ENCODE results near the gene DPEP1.
"Not testable (repeated sequence)": the region's sequence is repeated elsewhere in the genome, so short reads cannot be mapped to it uniquely, and the experiment has no call there.

The DPEP1 gene

DNA sequence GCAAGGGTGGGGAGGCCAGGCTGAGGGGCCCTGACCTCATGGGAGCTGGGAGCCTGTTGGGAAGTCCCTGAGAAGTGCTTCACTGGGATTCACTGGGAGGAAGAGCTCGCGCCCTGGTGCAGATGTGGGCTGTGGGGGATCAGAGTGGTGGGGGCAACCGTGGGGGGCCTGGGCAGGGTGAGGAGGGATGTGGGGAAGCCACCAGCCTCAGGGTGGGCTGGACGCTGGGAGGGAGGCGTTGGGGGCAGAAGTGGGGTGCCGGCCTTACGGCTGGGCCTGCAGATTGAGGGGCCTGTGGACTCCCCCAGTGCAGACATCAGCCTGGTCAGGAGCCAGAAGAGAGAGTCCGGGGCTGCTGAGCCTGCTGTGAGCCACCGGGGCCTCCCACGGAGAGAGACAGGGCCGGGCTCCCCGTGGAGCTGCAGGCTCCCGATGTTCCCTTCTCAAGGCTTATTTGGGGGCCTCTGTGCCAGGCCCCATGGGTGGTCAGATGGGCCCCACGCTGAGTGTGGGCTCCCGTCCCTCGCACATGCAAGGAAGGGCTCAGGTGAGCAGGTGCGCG, 7.8 kb downstream of the DPEP1 start:
- DNase-seq = no peak

DNA sequence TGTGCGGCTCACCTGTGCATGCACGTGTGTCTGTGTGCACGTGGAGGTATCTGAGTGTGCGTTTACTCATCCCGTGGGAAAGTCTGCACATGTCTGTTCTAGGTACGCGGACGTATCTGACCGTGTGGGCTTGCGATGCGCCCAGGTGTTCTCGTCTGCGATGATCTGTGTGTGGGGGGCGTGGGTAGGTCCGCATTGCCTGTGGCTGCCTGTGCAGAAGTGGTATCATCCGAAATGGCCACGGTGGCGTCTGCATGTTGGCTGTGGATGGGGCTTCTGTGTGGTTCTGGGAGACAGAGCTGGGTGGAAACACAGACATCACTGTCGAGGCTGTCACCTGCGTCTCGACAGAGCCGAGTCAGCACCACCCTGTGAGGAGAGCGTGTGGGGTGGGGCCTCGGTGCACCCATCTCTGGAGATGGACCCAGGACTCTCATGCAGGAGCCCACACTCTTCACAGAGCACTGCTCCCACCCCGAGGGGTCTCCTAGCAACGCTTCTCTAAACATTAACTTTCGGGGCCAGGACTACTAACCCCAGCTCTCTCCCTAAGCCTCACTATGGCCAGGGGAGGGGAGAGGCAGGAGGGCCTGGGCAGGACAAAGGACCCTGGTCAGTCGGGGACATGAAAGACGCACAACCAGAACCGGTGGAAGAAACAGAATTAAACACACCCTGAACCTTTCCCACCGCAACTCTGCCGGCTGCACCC, 8.4 kb downstream of the DPEP1 start:
- DNase-seq = no peak

DNA sequence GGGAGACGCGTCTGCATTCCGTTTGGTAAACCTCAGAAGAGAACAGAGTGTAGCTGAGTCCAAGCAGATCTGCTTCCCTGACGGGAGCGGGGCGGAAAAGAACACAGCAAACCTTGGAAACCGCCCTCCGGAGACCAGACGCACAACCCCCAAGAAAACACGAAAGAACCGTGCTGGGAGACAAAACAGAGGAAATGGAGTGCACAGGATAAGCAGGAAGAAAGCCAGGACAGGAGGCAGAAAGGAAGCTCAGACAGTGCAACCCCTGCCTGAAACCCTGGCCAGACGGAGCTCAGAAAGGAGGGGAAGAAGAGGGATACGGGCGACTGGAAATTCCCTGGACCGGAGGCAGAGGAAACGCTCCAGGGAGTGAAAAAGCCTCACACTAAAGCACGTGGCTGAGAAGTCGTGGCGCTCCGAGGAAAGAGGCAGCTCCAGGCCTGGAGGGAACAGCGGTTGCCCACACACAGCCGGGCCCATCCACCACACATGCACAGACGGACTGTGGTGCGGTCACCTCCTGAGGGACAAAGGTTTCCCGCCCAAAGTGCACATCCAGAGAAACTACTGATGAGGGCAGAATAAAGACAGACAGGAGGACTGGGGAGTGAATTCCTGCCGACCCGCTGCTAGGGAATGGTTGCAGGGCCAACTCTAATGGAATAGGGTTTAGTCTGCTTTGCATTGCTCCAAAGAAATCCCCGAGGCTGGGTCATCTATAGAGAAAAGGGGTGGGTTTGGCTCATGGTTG, 10.2 kb downstream of the DPEP1 start:
- DNase-seq = no peak

DNA sequence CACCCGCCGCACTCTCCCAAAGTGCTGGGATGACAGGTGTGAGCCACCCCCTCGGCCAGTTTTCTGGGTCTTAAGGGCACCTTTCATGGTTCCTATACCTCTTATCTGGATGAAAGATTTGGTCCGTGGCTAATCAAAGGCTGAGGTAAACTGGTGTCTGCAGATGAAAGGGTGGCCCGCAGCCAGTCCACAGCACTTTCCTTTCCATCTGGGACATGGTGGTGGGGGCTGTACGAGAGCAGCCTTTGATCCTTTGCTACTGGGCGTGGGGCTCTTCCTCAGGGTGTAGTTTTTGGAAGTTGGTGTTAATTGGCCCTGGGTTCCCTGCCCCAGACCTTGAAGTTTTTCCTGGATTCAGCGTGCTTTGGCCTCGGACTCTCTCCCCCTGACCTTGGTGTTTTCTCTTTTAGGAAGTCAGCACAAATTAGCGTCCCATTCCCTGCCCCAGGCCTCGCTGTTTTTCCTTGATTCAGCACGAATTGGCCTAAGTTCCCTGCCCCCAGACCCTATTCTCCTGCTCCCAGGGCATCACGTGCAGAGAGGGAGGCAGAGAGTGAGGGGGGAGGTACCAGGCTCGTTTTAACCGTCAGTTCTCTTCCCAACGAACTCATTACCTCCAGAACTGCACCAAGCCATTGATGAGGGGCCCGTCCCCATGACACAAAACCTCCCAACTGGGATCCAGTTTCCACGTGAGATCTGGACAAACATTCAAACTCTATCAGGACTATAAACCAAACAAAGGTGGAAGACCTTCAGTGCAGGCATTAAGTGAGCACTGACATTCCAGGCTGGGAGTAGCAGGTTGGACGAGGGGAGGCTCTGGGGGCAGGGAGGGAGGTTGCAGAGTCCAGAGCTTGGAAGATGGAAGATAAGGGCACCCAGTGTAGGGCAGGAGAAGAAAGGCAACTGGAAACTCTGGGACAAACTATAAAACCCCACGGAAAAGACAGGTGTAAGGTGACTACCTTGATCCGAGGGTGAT, 11.6 kb downstream of the DPEP1 start:
- no peak for DNase-seq

DNA sequence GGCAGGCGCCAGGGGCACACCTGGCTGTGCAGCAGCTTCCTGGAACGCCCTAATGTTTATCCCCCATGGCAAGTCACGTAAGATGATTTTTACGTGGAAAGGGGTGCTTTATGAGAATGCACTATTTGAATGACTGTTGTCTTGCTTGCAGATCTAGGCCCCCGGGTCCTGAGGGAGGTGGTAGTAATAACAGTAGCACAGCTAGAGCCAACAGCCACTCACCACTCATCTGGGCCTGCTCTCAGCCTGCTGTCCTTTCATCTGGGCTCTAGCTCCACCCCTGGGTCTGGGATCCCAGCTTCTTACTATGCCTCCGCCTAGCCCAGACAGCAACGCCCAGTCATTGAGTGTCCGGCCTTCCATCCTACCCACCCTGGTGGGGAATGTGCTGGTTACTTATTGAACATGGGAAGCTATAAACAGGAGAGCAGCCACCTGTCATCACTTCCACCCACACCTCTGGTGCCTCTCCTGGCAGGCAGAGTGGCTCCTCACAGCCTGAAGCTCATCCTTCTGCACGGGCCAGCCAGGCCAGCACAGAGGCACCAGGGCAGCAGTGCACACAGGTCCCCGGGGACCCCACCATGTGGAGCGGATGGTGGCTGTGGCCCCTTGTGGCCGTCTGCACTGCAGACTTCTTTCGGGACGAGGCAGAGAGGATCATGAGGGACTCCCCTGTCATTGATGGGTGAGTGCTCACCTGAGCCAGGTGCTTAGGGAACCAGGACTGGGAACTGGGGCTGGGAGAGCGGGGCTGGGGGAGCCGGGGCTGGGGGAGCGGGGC, 16.6 kb downstream of the DPEP1 start:
- DNase-seq = peak; percentile 15

DNA sequence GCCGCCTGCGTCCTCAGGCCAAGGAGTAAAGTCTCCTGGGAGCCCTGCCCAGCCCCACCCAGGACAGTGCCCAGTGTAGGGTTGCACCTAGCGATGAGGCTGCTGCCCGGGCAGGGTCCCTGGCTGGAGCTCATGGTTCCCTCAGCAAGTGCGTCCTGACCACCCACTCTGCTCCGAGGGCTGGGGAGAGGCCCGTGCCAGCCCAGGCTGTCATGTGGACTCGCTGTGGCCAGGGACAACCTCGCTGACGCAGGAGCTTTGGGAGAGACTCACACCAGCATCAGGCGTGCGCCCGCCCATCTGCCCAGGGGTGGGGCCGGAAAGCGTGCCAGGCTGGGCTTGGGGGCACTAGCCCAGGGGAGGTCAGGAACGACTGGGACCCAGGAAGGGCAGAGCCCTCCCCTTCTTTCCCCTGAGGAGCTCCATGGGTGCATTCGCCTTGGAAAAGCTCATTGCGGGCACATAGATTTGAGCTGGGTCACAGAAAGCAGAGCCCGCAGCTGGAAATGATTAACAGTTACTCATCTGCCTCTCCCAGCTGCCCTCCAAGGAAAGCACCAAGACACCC, 19.7 kb downstream of the DPEP1 start:
- DNase-seq = no peak

DNA sequence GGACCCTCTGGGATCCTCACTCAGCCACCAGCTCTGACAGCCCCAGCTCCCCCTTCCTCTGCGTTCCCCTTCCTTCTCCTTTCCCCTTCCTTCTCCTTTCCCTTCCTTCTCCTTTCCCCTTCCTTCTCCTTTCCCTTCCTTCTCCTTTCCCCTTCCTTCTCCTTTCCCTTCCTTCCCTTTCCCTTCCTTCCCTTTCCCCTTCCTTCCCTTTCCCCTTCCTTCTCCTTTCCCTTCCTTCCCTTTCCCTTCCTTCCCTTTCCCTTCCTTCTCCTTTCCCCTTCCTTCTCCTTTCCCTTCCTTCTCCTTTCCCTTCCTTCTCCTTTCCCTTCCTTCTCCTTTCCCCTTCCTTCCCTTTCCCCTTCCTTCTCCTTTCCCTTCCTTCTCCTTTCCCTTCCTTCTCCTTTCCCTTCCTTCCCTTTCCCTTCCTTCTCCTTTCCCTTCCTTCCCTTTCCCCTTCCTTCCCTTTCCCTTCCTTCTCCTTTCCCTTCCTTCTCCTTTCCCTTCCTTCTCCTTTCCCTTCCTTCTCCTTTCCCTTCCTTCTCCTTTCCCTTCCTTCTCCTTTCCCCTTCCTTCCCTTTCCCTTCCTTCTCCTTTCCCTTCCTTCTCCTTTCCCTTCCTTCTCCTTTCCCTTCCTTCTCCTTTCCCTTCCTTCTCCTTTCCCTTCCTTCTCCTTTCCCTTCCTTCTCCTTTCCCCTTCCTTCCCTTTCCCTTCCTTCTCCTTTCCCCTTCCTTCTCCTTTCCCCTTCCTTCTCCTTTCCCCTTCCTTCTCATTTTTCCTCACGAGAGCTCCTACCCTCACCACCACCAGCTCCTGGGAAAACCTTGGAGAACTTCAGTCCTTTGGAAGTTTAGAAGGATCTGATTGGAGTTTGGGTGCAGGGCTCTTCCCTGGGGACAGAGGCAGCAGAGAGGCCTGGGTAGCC, 21.3 kb downstream of the DPEP1 start:
- DNase-seq = not testable (repeated sequence)

DNA sequence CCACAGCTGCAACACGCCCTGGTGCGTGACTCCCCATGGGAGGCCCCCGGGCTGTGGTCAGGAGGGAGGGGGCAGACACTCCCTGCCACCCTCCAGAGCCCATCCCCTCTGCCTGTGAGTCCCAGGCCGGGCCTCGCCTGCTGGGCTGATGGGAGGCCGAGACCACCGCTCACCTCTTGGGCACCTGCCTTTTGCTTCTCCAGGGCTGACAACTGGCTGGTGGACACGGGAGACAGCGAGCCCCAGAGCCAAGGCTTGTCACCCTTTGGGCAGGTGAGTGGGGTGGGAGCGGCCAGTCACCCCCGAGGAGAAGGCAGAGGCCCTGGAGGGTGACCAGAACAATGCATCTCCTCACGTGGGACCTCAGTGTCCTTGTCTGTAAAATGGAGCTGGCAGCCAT, 23.2 kb downstream of the DPEP1 start:
- DNase-seq = no peak

DNA sequence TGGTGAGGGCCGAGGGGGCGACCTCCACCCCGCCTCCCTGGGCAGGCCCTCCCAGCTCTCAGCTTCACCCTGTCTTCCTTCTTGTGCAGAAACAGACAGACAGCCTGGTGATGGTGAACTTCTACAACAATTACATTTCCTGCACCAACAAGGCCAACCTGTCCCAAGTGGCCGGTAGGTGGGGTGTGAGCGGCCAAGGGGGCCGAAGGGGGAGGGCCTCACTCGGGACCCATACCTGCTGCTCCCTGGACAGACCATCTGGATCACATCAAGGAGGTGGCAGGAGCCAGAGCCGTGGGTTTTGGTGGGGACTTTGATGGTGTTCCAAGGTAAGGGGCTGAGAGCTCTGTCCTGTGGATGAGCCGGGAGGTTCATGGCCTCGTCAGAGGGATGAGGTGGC, 23.9 kb downstream of the DPEP1 start:
- DNase-seq = no peak

DNA sequence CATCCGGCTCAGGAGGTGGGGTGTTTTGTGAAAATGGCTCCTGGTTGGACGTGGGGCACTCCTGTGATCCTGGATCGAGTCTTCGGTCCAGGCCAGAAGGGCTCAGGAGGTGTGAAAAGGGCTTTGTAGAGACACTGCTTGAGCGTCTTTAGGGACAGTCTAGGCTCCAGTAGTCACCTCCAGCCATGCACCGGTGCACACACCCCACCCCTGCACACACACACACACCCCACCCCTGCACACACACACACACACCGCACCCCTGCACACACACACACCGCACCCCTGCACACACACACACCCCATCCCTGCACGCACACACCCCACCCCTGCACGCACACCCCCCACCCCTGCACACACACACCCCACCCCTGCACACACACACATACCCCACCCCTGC, 25.0 kb downstream of the DPEP1 start:
- no peak for DNase-seq

DNA sequence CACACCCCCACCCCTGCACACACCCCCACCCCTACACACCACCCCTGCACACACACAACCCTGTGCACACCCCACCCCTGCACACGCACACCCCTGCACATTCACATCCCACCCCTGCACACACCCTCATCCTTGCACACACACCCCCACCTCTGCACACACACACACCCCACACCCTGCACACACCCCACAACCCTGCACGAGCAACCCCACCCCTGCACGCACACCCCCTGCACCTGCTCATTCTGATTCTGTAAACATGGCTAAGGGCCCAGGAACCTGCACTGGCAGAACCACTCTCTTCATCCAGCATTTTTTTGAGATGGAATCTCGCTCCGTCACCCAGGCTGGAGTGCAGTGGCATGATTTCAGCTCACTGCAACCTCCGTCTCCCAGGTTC, 25.9 kb downstream of the DPEP1 start:
- DNase-seq = no peak

DNA sequence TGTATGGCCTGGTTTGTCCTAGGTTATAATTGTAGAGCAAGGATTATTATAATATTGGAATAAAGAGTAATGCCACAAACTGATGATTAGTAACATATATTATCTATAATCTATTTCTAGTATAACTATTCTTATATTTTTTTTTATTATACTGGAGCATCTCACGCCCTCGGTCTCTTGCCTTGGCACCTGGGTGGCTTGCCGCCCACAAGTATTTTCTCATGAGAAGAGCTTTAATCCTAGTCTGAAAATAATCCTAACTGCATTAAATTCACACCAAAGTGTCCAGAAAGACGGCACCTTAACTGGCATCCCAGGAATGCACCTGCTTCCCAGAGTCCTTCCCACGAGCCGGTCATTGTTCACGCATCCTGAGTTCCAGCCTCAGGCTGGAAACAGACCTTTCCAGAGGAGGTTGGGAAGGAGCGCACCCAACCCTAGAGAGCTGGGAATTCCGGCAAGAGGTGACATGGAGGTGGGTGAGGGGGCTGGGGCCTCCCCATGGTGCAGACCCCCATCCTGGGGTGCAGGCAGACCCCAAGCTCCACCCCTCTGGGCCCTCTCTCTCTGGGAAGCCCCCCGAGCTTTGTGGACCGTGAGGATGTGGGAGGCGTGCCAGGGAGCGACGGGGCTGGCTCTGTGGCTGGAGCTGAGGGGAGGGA, 28.1 kb downstream of the DPEP1 start:
- no peak for DNase-seq

DNA sequence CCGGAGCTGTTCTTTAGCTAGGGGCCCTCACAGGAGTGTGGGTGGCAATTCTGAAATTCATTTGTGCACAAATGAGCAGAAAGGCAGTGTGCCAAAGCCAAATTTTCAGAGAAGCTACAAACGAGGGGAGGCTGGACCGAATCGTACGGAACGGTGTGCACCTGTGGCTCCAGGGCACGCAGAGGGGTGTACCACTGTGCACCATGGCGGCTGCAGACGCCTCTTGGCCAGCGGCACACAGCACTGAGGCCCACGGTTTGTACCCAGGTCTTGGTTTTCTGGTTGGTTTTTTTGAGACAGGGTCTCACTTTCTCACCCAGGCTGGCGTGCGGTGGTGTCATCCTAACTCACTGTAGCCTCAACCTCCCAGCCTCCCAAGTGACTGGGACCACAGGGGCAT, 29.1 kb downstream of the DPEP1 start:
- DNase-seq = no peak

DNA sequence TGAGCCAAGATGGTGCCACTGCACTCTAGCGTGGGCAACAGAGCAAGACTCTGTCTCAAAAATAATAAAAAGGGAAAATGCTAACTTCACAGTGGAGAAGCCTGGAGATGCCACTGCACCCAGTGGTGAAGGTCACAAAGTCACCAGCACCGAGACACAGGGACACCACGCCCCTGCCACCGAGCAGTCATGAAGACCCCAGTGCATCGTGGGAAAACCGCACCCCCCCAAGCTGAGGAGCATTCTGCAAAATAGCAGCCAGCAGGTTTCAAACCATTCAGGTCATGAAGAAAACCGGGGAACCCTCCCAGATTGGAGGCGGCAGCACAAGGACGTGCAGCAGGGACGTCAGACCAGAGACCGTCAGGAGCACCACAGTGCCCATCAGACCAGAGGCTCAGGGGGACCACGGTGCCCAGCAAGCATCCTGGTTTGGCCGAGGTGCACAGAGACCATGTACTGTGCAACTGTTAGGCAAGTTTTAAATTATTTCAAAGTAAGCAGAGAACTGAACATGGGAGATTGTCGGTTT, 30.4 kb downstream of the DPEP1 start:
- no peak for DNase-seq

DNA sequence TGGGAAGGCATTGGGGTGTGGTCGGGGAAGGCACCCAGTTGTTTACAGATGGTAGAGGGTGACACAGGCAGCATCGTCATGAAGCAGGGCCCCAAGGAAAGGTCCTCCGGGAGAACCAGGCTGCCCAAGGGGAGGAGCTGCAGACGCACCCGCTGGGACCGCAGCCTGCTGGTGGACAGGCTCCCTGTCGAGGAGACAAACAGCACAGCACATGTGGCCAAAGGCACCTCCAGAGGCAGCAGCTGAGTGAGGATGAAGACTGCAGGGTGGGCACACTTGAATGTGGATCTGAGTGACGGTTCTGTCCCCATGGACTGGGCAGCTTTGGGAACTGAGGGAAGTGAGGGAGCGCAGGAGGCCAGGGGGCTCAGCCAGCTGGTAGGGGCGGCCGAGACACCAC, 31.7 kb downstream of the DPEP1 start:
- DNase-seq = no peak

DNA sequence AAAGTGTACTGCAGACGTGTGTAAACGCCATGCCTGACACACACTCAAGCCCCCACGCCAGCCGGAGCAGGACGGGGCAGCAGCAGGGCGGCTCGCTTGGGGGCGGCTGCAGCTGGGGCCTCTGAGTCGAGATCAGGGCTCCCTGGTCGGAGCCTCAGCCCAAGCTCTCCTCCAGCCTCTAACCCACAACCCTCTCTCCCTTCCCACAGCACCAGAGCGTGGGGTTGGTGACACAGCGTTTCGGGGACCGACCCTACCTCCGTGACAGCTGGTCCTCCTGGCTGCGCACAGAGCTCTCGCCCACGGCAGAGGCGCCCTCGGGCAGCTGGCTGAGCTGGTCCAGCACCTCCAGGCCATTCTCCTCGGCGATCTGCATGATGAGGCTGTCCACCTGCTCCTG, 32.8 kb downstream of the DPEP1 start:
- no peak for DNase-seq

DNA sequence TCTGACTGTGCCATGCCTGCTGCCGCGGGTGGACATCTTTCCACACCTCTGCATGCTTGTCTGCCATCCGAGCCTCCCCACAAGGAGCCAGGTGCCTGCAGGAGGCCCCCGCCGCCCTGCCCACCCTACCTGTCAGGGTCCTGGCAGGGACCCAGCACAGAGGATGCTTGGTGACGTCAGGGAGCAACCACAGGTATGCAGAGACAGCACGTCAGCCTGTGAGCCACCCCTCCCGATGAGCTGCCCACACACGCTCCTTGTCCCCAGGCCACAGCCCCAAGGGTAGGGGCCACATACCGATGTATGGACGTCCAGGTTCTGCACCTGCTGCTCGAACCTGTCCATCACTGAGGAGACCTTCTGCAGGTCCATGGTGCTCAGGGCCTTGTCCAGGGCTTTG, 33.5 kb downstream of the DPEP1 start:
- DNase-seq = no peak

DNA sequence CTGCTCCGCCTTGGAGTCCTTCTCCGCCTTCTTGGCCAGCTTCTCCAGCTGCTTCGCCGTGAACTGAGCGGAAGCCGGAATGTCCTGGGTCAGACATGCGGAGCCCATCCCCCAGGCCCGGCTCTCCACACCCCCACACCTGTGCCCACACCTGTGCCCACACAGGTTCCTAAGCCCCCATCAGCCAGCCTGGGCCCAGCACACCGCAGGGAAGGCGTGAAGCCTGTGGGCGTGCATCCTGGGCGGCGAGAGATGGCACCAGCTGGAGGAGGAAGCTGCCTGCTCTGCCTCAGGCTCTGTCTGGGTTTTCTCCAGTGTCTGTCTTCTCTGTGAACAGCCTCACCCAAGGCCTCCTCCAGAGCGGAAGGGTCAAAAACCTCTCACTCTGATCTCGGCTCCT, 38.1 kb downstream of the DPEP1 start:
- DNase-seq = no peak

DNA sequence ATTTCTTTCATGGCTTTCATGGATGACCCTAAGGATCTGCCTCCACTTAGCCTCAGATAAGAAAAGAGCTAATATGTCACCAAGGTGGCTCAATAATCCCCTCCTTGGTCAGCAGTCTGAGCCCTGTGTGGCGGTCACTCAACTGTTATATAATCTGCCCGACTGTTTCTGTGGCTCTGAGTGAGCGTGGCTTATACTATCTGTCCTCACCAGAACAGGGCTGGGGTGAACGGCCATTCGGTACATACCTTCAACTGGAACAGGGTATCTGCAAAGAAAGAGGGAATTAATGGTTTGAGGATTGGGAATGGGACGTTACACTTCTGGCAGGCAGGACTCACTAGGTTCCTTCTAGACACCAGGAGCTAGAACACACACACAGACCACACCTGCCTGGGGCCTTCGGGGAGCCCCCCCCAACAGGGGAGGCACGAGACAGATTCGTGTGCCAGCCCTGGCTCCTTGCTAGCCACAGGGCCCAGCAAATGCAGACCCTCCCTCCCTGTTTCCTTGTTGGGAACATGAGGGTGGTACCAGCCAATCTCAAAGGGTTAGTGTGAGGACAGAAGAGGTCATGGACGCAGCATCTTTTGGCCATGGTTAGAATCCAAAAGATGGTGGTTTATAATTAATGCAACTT, 40.3 kb downstream of the DPEP1 start:
- DNase-seq = no peak
